M059J (cell line): ENCODE data around the gene PKD2L2. TPM values are rescaled to one million over a fixed set of nuclear protein-coding genes. Genes with fewer than 3 reads are reported as not detected.
"Not testable (repeated sequence)": the region's sequence is repeated elsewhere in the genome, so short reads cannot be mapped to it uniquely, and the experiment has no call there.

Experiments used
- DNase-seq: peaks from one replicate; pipeline ENCODE4 v3.0.0-alpha.2; 2012; ENCODE audit warnings: low read depth
- total RNA-seq: library from RNA; depleted of rRNA; stranded (reverse); fragments of >200 nt; shearing (Covaris generic); gene quantifications from 2 replicates; pipeline ENCODE4 v1.2.3, GENCODE V29; 2014

Gene PKD2L2
- total RNA-seq, 1 experiment from 2014 or later: 0.17 TPM

GRCh38 chr5:137888466-137888862 lies 793 bp upstream of the PKD2L2 start:
- DNase-seq: no peak

- DNase-seq: no peak
Measured at GRCh38 chr5:137890845-137891244, 1.6 kb downstream of the PKD2L2 start.

- DNase-seq: no peak
Measured at GRCh38 chr5:137891849-137892248, 2.6 kb downstream of the PKD2L2 start.

GRCh38 chr5:137894586-137894985 lies 5.3 kb downstream of the PKD2L2 start:
- no peak for DNase-seq

- no peak for DNase-seq
Measured at GRCh38 chr5:137896560-137896959, 7.3 kb downstream of the PKD2L2 start.

- no peak for DNase-seq
Measured at GRCh38 chr5:137899493-137899892, 10.2 kb downstream of the PKD2L2 start.

- DNase-seq: peak; percentile 15
Measured at GRCh38 chr5:137901011-137901817, 12.0 kb downstream of the PKD2L2 start.

- no peak for DNase-seq
Measured at GRCh38 chr5:137902408-137903133, 13.3 kb downstream of the PKD2L2 start.

GRCh38 chr5:137914758-137915157 lies 25.5 kb downstream of the PKD2L2 start:
- DNase-seq: no peak

- no peak for DNase-seq
Measured at GRCh38 chr5:137916923-137917322, 27.7 kb downstream of the PKD2L2 start.

GRCh38 chr5:137921931-137922330 lies 32.7 kb downstream of the PKD2L2 start:
- peak; percentile 82 for DNase-seq

- peak; percentile 11 for DNase-seq
Measured at GRCh38 chr5:137923856-137924255, 34.6 kb downstream of the PKD2L2 start.

- DNase-seq: no peak
Measured at GRCh38 chr5:137932800-137933199, 43.5 kb downstream of the PKD2L2 start.

GRCh38 chr5:137933491-137933911 lies 44.2 kb downstream of the PKD2L2 start:
- DNase-seq: peak; percentile 42

- no peak for DNase-seq
Measured at GRCh38 chr5:137935190-137935589, 45.9 kb downstream of the PKD2L2 start.

- no peak for DNase-seq
Measured at GRCh38 chr5:137935694-137936093, 46.4 kb downstream of the PKD2L2 start.

- DNase-seq: no peak
Measured at GRCh38 chr5:137937994-137938750, 48.9 kb downstream of the PKD2L2 start.

- no peak for DNase-seq
Measured at GRCh38 chr5:137938751-137939143, 49.5 kb downstream of the PKD2L2 start.

- DNase-seq: no peak
Measured at GRCh38 chr5:137939331-137939730, 50.1 kb downstream of the PKD2L2 start.

- DNase-seq: not testable (repeated sequence)
Measured at GRCh38 chr5:137944280-137944679, 55.0 kb downstream of the PKD2L2 start.

- no peak for DNase-seq
Measured at GRCh38 chr5:137945825-137946224, 56.6 kb downstream of the PKD2L2 start.

- DNase-seq: peak; percentile 88
Measured at GRCh38 chr5:137954131-137954879, 65.0 kb downstream of the PKD2L2 start.
